WTC11 (cell line): ENCODE measurements around the gene FXYD6. TPM values are rescaled to one million over a fixed set of nuclear protein-coding genes. Genes with fewer than 3 reads are reported as not detected.

Experiments
- ATAC-seq: fragments of 200-7000 bp; cut with Tn5 transposase; 2 replicates; pipeline ENCODE4 v1.10.0; 2021; ENCODE audit warnings: mild to moderate bottlenecking, moderate library complexity
- CTCF ChIA-PET: fragments of 300-600 bp; sonication (Branson Sonifier 250); formaldehyde crosslinking; loops from one replicate; lab custom pipeline; 2021; ENCODE audit warnings: antibody characterized with exemption; lab: Charles Lee
- POLR2A ChIA-PET: fragments of 350-600 bp; sonication (Branson Sonifier 250); formaldehyde crosslinking; loops from one replicate; lab custom pipeline; 2021; ENCODE audit warnings: antibody characterized with exemption; lab: Charles Lee
- DNase-seq: peaks from one replicate; pipeline ENCODE4 v3.0.0; 2021; ENCODE audit warnings: low spot score
- H3K27ac Mint-ChIP-seq: 2 replicates; pipeline ENCODE4 v1.8.0; 2021; ENCODE audit warnings: mixed read lengths
- H3K27me3 Mint-ChIP-seq: 2 replicates; pipeline ENCODE4 v1.8.0; 2021; ENCODE audit warnings: low read depth, mild to moderate bottlenecking, moderate library complexity, mixed read lengths
- H3K36me3 Mint-ChIP-seq: 2 replicates; pipeline ENCODE4 v1.8.0; 2021; ENCODE audit warnings: mixed read lengths
- H3K4me1 Mint-ChIP-seq: 2 replicates; pipeline ENCODE4 v1.8.0; 2022; ENCODE audit warnings: mixed read lengths
- H3K4me3 Mint-ChIP-seq: 2 replicates; pipeline ENCODE4 v1.8.0; 2021; ENCODE audit warnings: mild to moderate bottlenecking, moderate library complexity, mixed read lengths
- H3K9me3 Mint-ChIP-seq: 2 replicates; pipeline ENCODE4 v1.8.0; 2021; ENCODE audit warnings: mixed read lengths
- AR ChIP-seq: fragments of 250-450 bp; sonication (Bioruptor Pico); IDR thresholded peaks from 2 replicates; pipeline ENCODE4 v1.9.0; 2021; ENCODE audit warnings: mild to moderate bottlenecking
- ATF2 ChIP-seq: sonication (generic); formaldehyde crosslinking; IDR thresholded peaks from 2 replicates; pipeline ENCODE4 v1.8.1; 2022; ENCODE audit warnings: low read depth, missing genetic modification reagents, borderline replicate concordance
- CREB1 ChIP-seq: sonication (generic); formaldehyde crosslinking; IDR thresholded peaks from 2 replicates; pipeline ENCODE4 v1.8.0; 2023; ENCODE audit warnings: mild to moderate bottlenecking, missing genetic modification reagents
- CREM ChIP-seq: sonication (generic); formaldehyde crosslinking; IDR thresholded peaks from 2 replicates; pipeline ENCODE4 v1.8.1; 2022; ENCODE audit warnings: mild to moderate bottlenecking, missing genetic modification reagents, moderate library complexity
- E2F4 ChIP-seq: sonication (generic); formaldehyde crosslinking; IDR thresholded peaks from 2 replicates; pipeline ENCODE4 v1.8.1; 2022; ENCODE audit warnings: low read depth, mild to moderate bottlenecking, moderate library complexity, missing genetic modification reagents, borderline replicate concordance
- ELF4 ChIP-seq: sonication (generic); formaldehyde crosslinking; IDR thresholded peaks from 2 replicates; pipeline ENCODE4 v1.8.1; 2022; ENCODE audit warnings: low read depth, mild to moderate bottlenecking, moderate library complexity, missing genetic modification reagents
- FOXJ3 ChIP-seq: sonication (generic); formaldehyde crosslinking; IDR thresholded peaks from 2 replicates; pipeline ENCODE4 v1.9.0; 2021; ENCODE audit warnings: missing genetic modification reagents, mild to moderate bottlenecking, borderline replicate concordance
- FOXP4 ChIP-seq: sonication (generic); formaldehyde crosslinking; IDR thresholded peaks from 2 replicates; pipeline ENCODE4 v1.8.0; 2022; ENCODE audit warnings: mild to moderate bottlenecking, missing genetic modification reagents
- HMGA2 ChIP-seq: fragments of 250-450 bp; sonication (Bioruptor Pico); IDR thresholded peaks from 2 replicates; pipeline ENCODE4 v1.4.0; 2021; ENCODE audit warnings: mild to moderate bottlenecking, moderate library complexity
- JUN ChIP-seq: sonication (generic); formaldehyde crosslinking; IDR thresholded peaks from 2 replicates; pipeline ENCODE4 v1.8.0; 2023; ENCODE audit warnings: mild to moderate bottlenecking, missing genetic modification reagents
- MYBL2 ChIP-seq: sonication (generic); formaldehyde crosslinking; IDR thresholded peaks from 2 replicates; pipeline ENCODE4 v1.8.1; 2023; ENCODE audit warnings: mild to moderate bottlenecking, moderate library complexity, missing genetic modification reagents
- NFYB ChIP-seq: sonication (generic); formaldehyde crosslinking; conservative IDR thresholded peaks from 2 replicates; pipeline ENCODE4 v1.8.0; 2022; ENCODE audit warnings: low read depth, missing genetic modification reagents
- NR1H2 ChIP-seq: sonication (generic); formaldehyde crosslinking; IDR thresholded peaks from 2 replicates; pipeline ENCODE4 v1.9.0; 2021; ENCODE audit warnings: mild to moderate bottlenecking, moderate library complexity, missing genetic modification reagents
- PRRX2 ChIP-seq: fragments of 250-450 bp; sonication (Bioruptor Pico); IDR thresholded peaks from 2 replicates; pipeline ENCODE4 v1.8.0; 2021; ENCODE audit warnings: mild to moderate bottlenecking
- RORB ChIP-seq: fragments of 250-450 bp; sonication (Bioruptor Pico); IDR thresholded peaks from 2 replicates; pipeline ENCODE4 v1.9.0; 2021; ENCODE audit warnings: mild to moderate bottlenecking
- SMAD3 ChIP-seq: sonication (generic); formaldehyde crosslinking; IDR thresholded peaks from 2 replicates; pipeline ENCODE4 v1.8.0; 2022; ENCODE audit warnings: missing genetic modification reagents, mild to moderate bottlenecking, borderline replicate concordance
- SOX15 ChIP-seq: fragments of 250-450 bp; sonication (Bioruptor Pico); IDR thresholded peaks from 2 replicates; pipeline ENCODE4 v1.9.0; 2021; ENCODE audit warnings: mild to moderate bottlenecking
- SP1 ChIP-seq: sonication (generic); formaldehyde crosslinking; conservative IDR thresholded peaks from 2 replicates; pipeline ENCODE4 v1.8.1; 2022; ENCODE audit warnings: missing genetic modification reagents
- TCF7 ChIP-seq: sonication (generic); formaldehyde crosslinking; IDR thresholded peaks from 2 replicates; pipeline ENCODE4 v1.8.0; 2022; ENCODE audit warnings: mild to moderate bottlenecking, low read depth, missing genetic modification reagents, moderate library complexity
- TP53 ChIP-seq: sonication (generic); formaldehyde crosslinking; IDR thresholded peaks from 2 replicates; pipeline ENCODE4 v1.8.1; 2023; ENCODE audit warnings: mild to moderate bottlenecking, missing genetic modification reagents
- USF1 ChIP-seq: sonication (generic); formaldehyde crosslinking; IDR thresholded peaks from 2 replicates; pipeline ENCODE4 v1.8.0; 2022; ENCODE audit warnings: mild to moderate bottlenecking, missing genetic modification reagents
- USF2 ChIP-seq: sonication (generic); formaldehyde crosslinking; IDR thresholded peaks from 2 replicates; pipeline ENCODE4 v1.8.1; 2023; ENCODE audit warnings: mild to moderate bottlenecking, missing genetic modification reagents, moderate library complexity
- ZBTB43 ChIP-seq: sonication (generic); formaldehyde crosslinking; IDR thresholded peaks from 2 replicates; pipeline ENCODE4 v1.8.1; 2023; ENCODE audit warnings: mild to moderate bottlenecking, missing genetic modification reagents
- ZNF425 ChIP-seq: fragments of 250-450 bp; sonication (Bioruptor Pico); conservative IDR thresholded peaks from 2 replicates; pipeline ENCODE4 v1.9.0; 2021; ENCODE audit warnings: mild to moderate bottlenecking
- total RNA-seq: library from RNA; stranded (reverse); gene quantifications from 3 replicates; pipeline ENCODE4 v1.2.3, GENCODE V29; 2021

Gene FXYD6
- total RNA-seq, 1 experiment from 2014 or later: 26.2 TPM

- Mint-ChIP-seq H3K9me3 (no peaks in the 10 kb centered on the region), H3K4me3 (no peak overlapping the region), H3K27me3 (no peaks in the 10 kb centered on the region; the same call in 1 of the 2 replicates), H3K36me3 (no peaks in the 10 kb centered on the region), H3K4me1 (peaks cover 6% of the 10 kb centered on the region), H3K27ac (no peak overlapping the region)
- TF ChIP-seq E2F4 (CRISPR knock-in tag) (no peak), TCF7 (no peak), FOXJ3 (CRISPR knock-in tag) (no peak), CREM (no peak), MYBL2 (CRISPR knock-in tag) (no peak), HMGA2 (no peak), ZNF425 (CRISPR knock-in tag) (no peak), JUN (CRISPR knock-in tag) (no peak), SMAD3 (no peak), FOXP4 (CRISPR knock-in tag) (no peak), NFYB (no peak), ELF4 (CRISPR knock-in tag) (no peak), SP1 (CRISPR knock-in tag) (no peak), AR (CRISPR knock-in tag) (no peak)
- CTCF ChIA-PET: interaction anchor here (1.2 to 4.7 kb wide), 3 partner anchors 12 to 98 kb away, joined by 4 to 23 read pairs (median 5); no protein-coding TSS in a partner anchor
- no peak for ATAC-seq
- POLR2A ChIA-PET: no interaction called here
- DNase-seq: no peak
Observed at GRCh38 chr11:117916956-117917355, 40.5 kb upstream of the FXYD6 start.

GRCh38 chr11:117915672-117916235 lies 39.3 kb upstream of the FXYD6 start:
- no peaks in the 10 kb centered on the region for H3K9me3 Mint-ChIP-seq
- POLR2A ChIA-PET: no interaction called here
- H3K27me3 Mint-ChIP-seq: no peaks in the 10 kb centered on the region; the same call in 1 of the 2 replicates
- peaks cover 6% of the 10 kb centered on the region for H3K4me1 Mint-ChIP-seq
- DNase-seq (no peak), ATAC-seq (no peak)
- CTCF ChIA-PET: interaction anchor here (0.6 to 4.7 kb wide), 7 partner anchors 8 to 256 kb away, joined by 3 to 23 read pairs (median 3); no protein-coding TSS in a partner anchor
- no peaks in the 10 kb centered on the region for H3K36me3 Mint-ChIP-seq
- no peak overlapping the region for H3K4me3 Mint-ChIP-seq
- TF ChIP-seq NR1H2 (CRISPR knock-in tag): no peak
- no peak for TF ChIP-seq TP53
- TF ChIP-seq MYBL2 (CRISPR knock-in tag): no peak
- no peak for TF ChIP-seq USF1
- no peak for TF ChIP-seq PRRX2 (CRISPR knock-in tag)
- TF ChIP-seq ZBTB43: no peak
- TF ChIP-seq USF2 (CRISPR knock-in tag): no peak
- TF ChIP-seq ATF2 (CRISPR knock-in tag): no peak
- TF ChIP-seq SOX15: no peak
- TF ChIP-seq RORB (CRISPR knock-in tag): no peak
- TF ChIP-seq CREM: no peak
- TF ChIP-seq CREB1 (CRISPR knock-in tag): no peak
- H3K27ac Mint-ChIP-seq: no peak overlapping the region
